ENCODE measurements around the gene RHOBTB1.

Gene RHOBTB1

GRCh38 chr10:60821656-60822055 is 122.3 kb downstream of the RHOBTB1 start:
- no peaks in the 10 kb centered on the region for H3K79me2 ChIP-seq (ENCODE audit: insufficient read depth, low read length)
- no peak overlapping the region for H3K4me2 ChIP-seq (ENCODE audit: low read depth, low read length, poor library complexity, severe bottlenecking)
- no peak for TF ChIP-seq CTCF (conservative IDR thresholded peaks at IDR 0.05; ENCODE audit: low read length)
- no peak for TF ChIP-seq EZH2phosphoT487 (IDR thresholded peaks at IDR 0.05; ENCODE audit: borderline replicate concordance)
- no peaks in the 10 kb centered on the region for H3K27me3 ChIP-seq (ENCODE audit: insufficient read depth, low read length, poor library complexity, severe bottlenecking)
- peaks cover 29% of the 10 kb centered on the region for H3K4me1 ChIP-seq (ENCODE audit: insufficient read depth, low read length, poor library complexity, severe bottlenecking)
- H3K9ac ChIP-seq (ENCODE audit: low read depth, low read length, poor library complexity, severe bottlenecking): no peak overlapping the region
- no peak overlapping the region for H2AFZ ChIP-seq (ENCODE audit: low read length)
- no peaks in the 10 kb centered on the region for H4K20me1 ChIP-seq (ENCODE audit: insufficient read depth, low read length, poor library complexity, severe bottlenecking)
- no peaks in the 10 kb centered on the region for H3K9me2 ChIP-seq (replicated peaks; ENCODE audit: low read depth, low read length)
- no peaks in the 10 kb centered on the region for H3K36me3 ChIP-seq (ENCODE audit: insufficient read depth, low read length)
- H3K9me3 ChIP-seq (ENCODE audit: insufficient read depth, low read depth, low read length): no peaks in the 10 kb centered on the region
- H3K4me3 ChIP-seq (ENCODE audit: low read length, poor library complexity, severe bottlenecking): no peak overlapping the region
- H3F3A ChIP-seq (ENCODE audit: low read depth): no peaks in the 10 kb centered on the region

- peak overlapping the region; percentile 57; the same call in 1 of the 2 replicates for H2AFZ ChIP-seq (ENCODE audit: low read length)
- H4K20me1 ChIP-seq (ENCODE audit: insufficient read depth, low read length, poor library complexity, severe bottlenecking): no peaks in the 10 kb centered on the region
- peak overlapping the region; percentile 49 for H3K4me2 ChIP-seq (ENCODE audit: low read depth, low read length, poor library complexity, severe bottlenecking)
- H3K9me3 ChIP-seq (ENCODE audit: insufficient read depth, low read depth, low read length): no peaks in the 10 kb centered on the region
- no peak overlapping the region for H3K9ac ChIP-seq (ENCODE audit: low read depth, low read length, poor library complexity, severe bottlenecking)
- H3K27me3 ChIP-seq (ENCODE audit: insufficient read depth, low read length, poor library complexity, severe bottlenecking): no peaks in the 10 kb centered on the region
- no peaks in the 10 kb centered on the region for H3K9me2 ChIP-seq (replicated peaks; ENCODE audit: low read depth, low read length)
- no peaks in the 10 kb centered on the region for H3F3A ChIP-seq (ENCODE audit: low read depth)
- peak overlapping the region; percentile 30 for H3K4me3 ChIP-seq (ENCODE audit: low read length, poor library complexity, severe bottlenecking)
- no peaks in the 10 kb centered on the region for H3K36me3 ChIP-seq (ENCODE audit: insufficient read depth, low read length)
- TF ChIP-seq CTCF (conservative IDR thresholded peaks at IDR 0.05; ENCODE audit: low read length) (peak; percentile 66), EZH2phosphoT487 (IDR thresholded peaks at IDR 0.05; ENCODE audit: borderline replicate concordance) (no peak)
- no peaks in the 10 kb centered on the region for H3K79me2 ChIP-seq (ENCODE audit: insufficient read depth, low read length)
- peaks cover 29% of the 10 kb centered on the region for H3K4me1 ChIP-seq (ENCODE audit: insufficient read depth, low read length, poor library complexity, severe bottlenecking)
These were observed 123.8 kb downstream of the RHOBTB1 start for GRCh38 chr10:60820093-60820754.

Data from Loucy (cell line).